BE2C (cell line): ENCODE results near the gene CDKL5.

Source experiments
- DNase-seq: peaks from one replicate; pipeline ENCODE4 v3.0.0-alpha.2; 2020
- H3K27me3 ChIP-seq: fragments of 250-450 bp; sonication (Bioruptor Pico); 2 replicates; pipeline ENCODE4 v1.5.1; 2020; ENCODE audit warnings: mild to moderate bottlenecking
- H3K36me3 ChIP-seq: fragments of 250-450 bp; sonication (Bioruptor Pico); 2 replicates; pipeline ENCODE4 v1.5.1; 2020; ENCODE audit warnings: mild to moderate bottlenecking
- H3K4me1 ChIP-seq: fragments of 250-450 bp; sonication (Bioruptor Pico); 2 replicates; pipeline ENCODE4 v1.5.1; 2020
- H3K4me3 ChIP-seq: 2 replicates; pipeline ENCODE4 v1.5.1; 2011; ENCODE audit warnings: low read depth, low read length
- H3K9me3 ChIP-seq: fragments of 250-450 bp; sonication (Bioruptor Pico); 2 replicates; pipeline ENCODE4 v1.5.1; 2020
- CTCF ChIP-seq: IDR thresholded peaks from 2 replicates; pipeline ENCODE4 v1.5.1; 2012; ENCODE audit warnings: mild to moderate bottlenecking, low read depth, low read length

CDKL5 gene

GRCh38 chrX:18643853-18644252, 218.4 kb downstream of the CDKL5 start:
- no peaks in the 10 kb centered on the region for H3K27me3 ChIP-seq
- no peak for DNase-seq
- H3K4me1 ChIP-seq: peaks cover 5% of the 10 kb centered on the region; the same call in 1 of the 2 replicates
- H3K36me3 ChIP-seq: no peaks in the 10 kb centered on the region
- H3K4me3 ChIP-seq: no peak overlapping the region
- TF ChIP-seq CTCF: no peak
- no peaks in the 10 kb centered on the region for H3K9me3 ChIP-seq

GRCh38 chrX:18647621-18648020, 222.2 kb downstream of the CDKL5 start:
- H3K9me3 ChIP-seq: no peaks in the 10 kb centered on the region
- H3K36me3 ChIP-seq: no peaks in the 10 kb centered on the region
- no peaks in the 10 kb centered on the region for H3K27me3 ChIP-seq
- TF ChIP-seq CTCF: no peak
- H3K4me3 ChIP-seq: no peak overlapping the region
- no peak for DNase-seq
- H3K4me1 ChIP-seq: no peaks in the 10 kb centered on the region

GRCh38 chrX:18649498-18649951, 224.1 kb downstream of the CDKL5 start:
- H3K27me3 ChIP-seq: no peaks in the 10 kb centered on the region
- H3K9me3 ChIP-seq: no peaks in the 10 kb centered on the region
- peak; percentile 11 for DNase-seq
- H3K4me1 ChIP-seq: no peaks in the 10 kb centered on the region
- H3K36me3 ChIP-seq: no peaks in the 10 kb centered on the region
- no peak for TF ChIP-seq CTCF
- no peak overlapping the region for H3K4me3 ChIP-seq

- DNase-seq: no peak
- H3K36me3 ChIP-seq: no peaks in the 10 kb centered on the region
- H3K9me3 ChIP-seq: no peaks in the 10 kb centered on the region
- no peak overlapping the region for H3K4me3 ChIP-seq
- H3K27me3 ChIP-seq: no peaks in the 10 kb centered on the region
- H3K4me1 ChIP-seq: no peaks in the 10 kb centered on the region
- no peak for TF ChIP-seq CTCF
Measured at GRCh38 chrX:18650662-18651061, 225.3 kb downstream of the CDKL5 start.

GRCh38 chrX:18652636-18653035, 227.2 kb downstream of the CDKL5 start:
- Histone ChIP-seq H3K27me3 (no peaks in the 10 kb centered on the region), H3K36me3 (no peaks in the 10 kb centered on the region), H3K4me1 (no peaks in the 10 kb centered on the region), H3K9me3 (no peaks in the 10 kb centered on the region), H3K4me3 (no peak overlapping the region)
- no peak for DNase-seq
- no peak for TF ChIP-seq CTCF

GRCh38 chrX:18654875-18655836, 229.7 kb downstream of the CDKL5 start:
- H3K27me3 ChIP-seq: no peaks in the 10 kb centered on the region
- no peak overlapping the region for H3K4me3 ChIP-seq
- TF ChIP-seq CTCF: no peak
- H3K9me3 ChIP-seq: no peaks in the 10 kb centered on the region
- no peaks in the 10 kb centered on the region for H3K4me1 ChIP-seq
- DNase-seq: no peak
- no peaks in the 10 kb centered on the region for H3K36me3 ChIP-seq
